Measurements from ENCODE around the gene GLIS1. TPM values are rescaled to one million over a fixed set of nuclear protein-coding genes. Genes with fewer than 3 reads are reported as not detected.

Gene GLIS1
- total RNA-seq, 4 donors from 2014 or later: not detected

DNA sequence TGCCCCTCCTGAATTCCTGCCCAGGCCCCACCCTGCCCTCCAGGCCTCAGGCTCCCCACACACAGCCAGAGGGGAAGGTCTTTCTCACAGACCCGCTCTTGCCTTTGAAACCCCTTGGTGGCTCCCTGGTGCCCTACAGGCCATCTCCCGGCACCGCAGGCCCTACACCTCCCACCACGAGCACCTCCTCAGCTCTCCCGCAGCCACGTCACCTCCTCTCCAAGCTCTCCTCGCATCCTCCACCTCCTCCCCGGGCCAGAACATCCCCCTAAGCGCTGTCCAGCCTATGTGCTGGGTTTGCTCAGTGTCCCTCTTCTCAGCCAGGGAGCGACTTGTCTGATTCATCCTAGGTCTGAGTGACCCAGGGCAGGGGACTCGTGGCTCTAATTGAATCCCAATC is 213.4 kb downstream of the GLIS1 start:
- in situ Hi-C loops (cut with MboI; ENCODE audit: low sequenced_read_pairs in 4 of 4): no loop called here
- ATAC-seq (no peak), DNase-seq (no peak)
- H3K36me3 ChIP-seq: no peaks in the 10 kb centered on the region
- intact Hi-C loops (cut with DNase I; ENCODE audit: low total_unique reads): no loop called here
- no peaks in the 10 kb centered on the region for H3K9me3 ChIP-seq
- H3K4me1 ChIP-seq: peaks cover 0 to 7% of the 10 kb centered on the region in 2 donors
- no peak for TF ChIP-seq POLR2A (IDR thresholded peaks at IDR 0.05)
- TF ChIP-seq, protein P1, sequence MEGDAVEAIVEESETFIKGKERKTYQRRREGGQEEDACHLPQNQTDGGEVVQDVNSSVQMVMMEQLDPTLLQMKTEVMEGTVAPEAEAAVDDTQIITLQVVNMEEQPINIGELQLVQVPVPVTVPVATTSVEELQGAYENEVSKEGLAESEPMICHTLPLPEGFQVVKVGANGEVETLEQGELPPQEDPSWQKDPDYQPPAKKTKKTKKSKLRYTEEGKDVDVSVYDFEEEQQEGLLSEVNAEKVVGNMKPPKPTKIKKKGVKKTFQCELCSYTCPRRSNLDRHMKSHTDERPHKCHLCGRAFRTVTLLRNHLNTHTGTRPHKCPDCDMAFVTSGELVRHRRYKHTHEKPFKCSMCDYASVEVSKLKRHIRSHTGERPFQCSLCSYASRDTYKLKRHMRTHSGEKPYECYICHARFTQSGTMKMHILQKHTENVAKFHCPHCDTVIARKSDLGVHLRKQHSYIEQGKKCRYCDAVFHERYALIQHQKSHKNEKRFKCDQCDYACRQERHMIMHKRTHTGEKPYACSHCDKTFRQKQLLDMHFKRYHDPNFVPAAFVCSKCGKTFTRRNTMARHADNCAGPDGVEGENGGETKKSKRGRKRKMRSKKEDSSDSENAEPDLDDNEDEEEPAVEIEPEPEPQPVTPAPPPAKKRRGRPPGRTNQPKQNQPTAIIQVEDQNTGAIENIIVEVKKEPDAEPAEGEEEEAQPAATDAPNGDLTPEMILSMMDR (IDR thresholded peaks at IDR 0.05 in 4 of 5, conservative IDR thresholded peaks at IDR 0.05 in 1 of 5): no peak
- no peaks in the 10 kb centered on the region for H3K27me3 ChIP-seq
- H3K27ac ChIP-seq: no peak overlapping the region
- H3K4me3 ChIP-seq: no peak overlapping the region

DNA sequence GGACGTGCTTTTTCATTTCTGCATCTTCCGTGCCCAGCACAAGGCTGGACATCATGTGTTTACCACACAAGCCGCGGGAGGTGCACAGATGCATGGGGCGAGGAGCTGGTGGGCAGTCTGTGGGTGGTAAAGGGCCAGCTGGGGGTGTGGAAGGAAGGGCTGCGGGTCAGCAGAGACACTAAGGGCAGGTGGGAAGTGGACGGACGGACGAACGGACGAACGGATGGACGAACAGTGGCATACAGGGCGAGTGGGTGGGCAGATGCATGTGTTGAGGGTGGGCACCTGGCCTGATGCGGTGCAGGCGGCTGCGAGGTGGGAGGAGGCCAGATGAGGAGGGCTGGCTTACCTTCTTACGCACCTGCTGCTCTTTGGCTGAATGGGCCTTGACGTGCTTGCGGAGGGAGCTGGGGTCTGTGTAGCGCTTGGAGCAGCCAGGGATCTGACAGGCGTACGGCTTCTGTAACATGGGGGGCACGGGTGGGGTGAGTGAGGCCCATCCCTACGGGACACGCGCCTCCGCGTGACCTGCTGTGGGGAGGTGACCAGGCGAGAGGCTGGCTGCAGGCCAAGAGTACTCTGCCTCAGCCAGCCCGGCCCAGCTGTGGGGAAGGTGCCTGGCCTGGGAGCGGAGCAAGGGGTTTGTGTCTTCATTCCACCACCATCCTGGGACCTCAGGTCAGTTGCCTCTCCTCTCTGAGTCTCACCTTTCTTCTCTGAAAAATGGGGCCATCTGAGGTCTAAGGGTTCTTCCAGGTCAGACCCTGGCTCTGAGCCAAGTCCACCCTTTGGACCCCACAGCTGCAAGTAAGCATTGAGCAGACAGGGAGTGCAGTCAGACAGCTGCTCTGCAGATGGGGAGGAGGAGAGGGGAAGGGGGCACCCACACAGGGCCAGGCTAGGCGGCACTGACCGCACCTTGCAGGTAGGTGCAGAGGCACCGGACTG is 214.3 kb downstream of the GLIS1 start:
- H3K36me3 ChIP-seq: no peaks in the 10 kb centered on the region
- H3K9me3 ChIP-seq: no peaks in the 10 kb centered on the region
- intact Hi-C loops (cut with DNase I; ENCODE audit: low total_unique reads) (no loop called here), in situ Hi-C loops (cut with MboI; ENCODE audit: low sequenced_read_pairs in 4 of 4) (no loop called here)
- ATAC-seq (no peak), DNase-seq (no peak)
- H3K27me3 ChIP-seq: no peaks in the 10 kb centered on the region
- H3K27ac ChIP-seq: no peak overlapping the region
- no peak overlapping the region for H3K4me3 ChIP-seq
- peaks cover 0 to 7% of the 10 kb centered on the region in 2 donors for H3K4me1 ChIP-seq
- no peak for TF ChIP-seq POLR2A (IDR thresholded peaks at IDR 0.05)
- TF ChIP-seq, protein P1 (IDR thresholded peaks at IDR 0.05 in 4 of 5, conservative IDR thresholded peaks at IDR 0.05 in 1 of 5): no peak

DNA sequence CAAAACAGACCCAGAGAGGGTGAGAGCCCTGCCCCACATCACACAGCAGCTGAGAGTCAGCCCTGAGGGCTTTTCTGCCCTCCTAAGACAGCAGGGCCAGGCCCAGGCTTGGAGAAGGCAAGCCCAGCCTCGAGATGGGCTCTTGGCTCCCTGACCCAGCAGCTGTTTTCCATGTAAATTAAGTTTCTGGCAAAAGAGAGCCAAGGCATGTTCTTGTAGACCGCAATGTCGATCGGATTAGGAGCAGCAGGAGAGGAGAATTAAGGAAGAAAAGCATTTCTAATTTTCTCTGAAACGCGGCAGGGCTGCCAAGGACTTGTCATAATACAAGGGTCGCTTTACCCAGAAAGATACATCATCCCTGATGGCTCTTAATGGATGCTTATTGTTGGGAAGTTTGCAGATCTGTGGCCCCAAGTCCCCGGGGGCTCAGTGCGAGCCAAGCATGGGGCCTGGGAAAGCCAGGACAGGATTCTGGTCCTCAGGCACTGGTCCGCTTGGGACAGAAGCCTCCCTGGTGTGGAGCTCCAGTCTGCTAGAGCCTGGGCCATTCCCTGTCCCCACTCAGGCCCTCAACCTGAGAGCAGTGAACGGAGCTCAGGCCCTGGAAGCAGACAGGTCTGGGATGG is 216.9 kb downstream of the GLIS1 start:
- Histone ChIP-seq H3K27me3 (no peaks in the 10 kb centered on the region), H3K9me3 (no peaks in the 10 kb centered on the region), H3K36me3 (no peaks in the 10 kb centered on the region), H3K27ac (no peak overlapping the region), H3K4me1 (peaks cover 0 to 7% of the 10 kb centered on the region in 2 donors), H3K4me3 (no peak overlapping the region)
- peak in 1 of 2 donors; percentile 35 for ATAC-seq
- in situ Hi-C loops (cut with MboI; ENCODE audit: low sequenced_read_pairs in 4 of 4) (no loop called here), intact Hi-C loops (cut with DNase I; ENCODE audit: low total_unique reads) (no loop called here)
- TF ChIP-seq, protein P1 (IDR thresholded peaks at IDR 0.05 in 4 of 5, conservative IDR thresholded peaks at IDR 0.05 in 1 of 5): no peak
- TF ChIP-seq POLR2A (IDR thresholded peaks at IDR 0.05): no peak
- DNase-seq: no peak

DNA sequence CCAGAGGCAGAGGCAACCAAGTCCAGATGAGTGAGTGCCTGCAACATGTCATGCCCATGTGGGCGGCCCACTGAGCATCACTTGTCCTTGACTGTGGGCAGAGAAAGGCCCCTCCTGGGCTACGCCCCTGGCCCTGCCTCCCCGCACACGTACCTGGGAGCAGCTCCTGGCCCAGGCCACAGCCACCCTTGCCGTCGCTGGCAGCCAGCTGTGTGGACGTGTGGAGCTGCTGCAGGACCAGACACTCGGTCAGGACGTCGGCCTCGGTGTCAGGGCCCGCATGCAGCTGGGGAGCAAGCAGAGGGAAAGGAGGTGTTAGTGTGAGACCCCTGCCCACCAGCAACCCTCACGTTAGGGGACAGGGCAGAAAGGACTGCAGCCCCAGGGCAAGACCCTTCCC is 218.5 kb downstream of the GLIS1 start:
- intact Hi-C loops (cut with DNase I; ENCODE audit: low total_unique reads): no loop called here
- no peaks in the 10 kb centered on the region for H3K4me1 ChIP-seq

More for the DNA sequence above, 218.5 kb downstream of the GLIS1 start:
- Histone ChIP-seq H3K27ac (no peak overlapping the region), H3K36me3 (no peaks in the 10 kb centered on the region), H3K4me3 (no peak overlapping the region), H3K27me3 (no peaks in the 10 kb centered on the region), H3K9me3 (no peaks in the 10 kb centered on the region)
- ATAC-seq (no peak), DNase-seq (no peak)
- TF ChIP-seq, protein P1 (IDR thresholded peaks at IDR 0.05 in 4 of 5, conservative IDR thresholded peaks at IDR 0.05 in 1 of 5): no peak
- TF ChIP-seq POLR2A (IDR thresholded peaks at IDR 0.05): no peak
- in situ Hi-C loops (cut with MboI; ENCODE audit: low sequenced_read_pairs in 4 of 4): no loop called here
